ENCODE measurements around the gene AHRR. TPM values are rescaled to one million over a fixed set of nuclear protein-coding genes. Genes with fewer than 3 reads are reported as not detected.

Gene AHRR
- total and polyA plus RNA-seq, 9 of the 15 experiments (the other 6 are each of a cell fraction or from before 2014, with no cell fraction given) = 0.06 to 1.6 (median 0.75) TPM; not detected in 1

DNA sequence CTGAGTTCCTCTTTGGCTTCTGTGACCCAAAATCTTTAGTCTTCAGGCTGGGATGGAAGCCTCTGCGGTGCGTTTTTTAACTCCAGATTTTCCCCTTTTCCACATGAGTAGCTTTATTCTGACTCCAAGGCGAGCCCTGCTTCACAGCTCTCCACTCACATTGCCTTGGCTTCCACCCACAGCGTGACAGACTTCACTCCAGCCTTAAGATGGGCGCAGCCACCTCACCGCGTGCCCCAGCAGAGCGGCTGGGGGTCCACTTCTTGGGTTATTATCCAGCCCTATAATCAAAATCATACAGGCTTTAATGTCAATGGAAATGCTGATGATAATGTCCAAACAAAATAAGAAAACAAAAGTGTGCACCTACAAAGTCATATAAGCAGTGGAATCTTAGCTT lies 122.7 kb downstream of the AHRR start (continued):
- TF ChIP-seq, protein P1, sequence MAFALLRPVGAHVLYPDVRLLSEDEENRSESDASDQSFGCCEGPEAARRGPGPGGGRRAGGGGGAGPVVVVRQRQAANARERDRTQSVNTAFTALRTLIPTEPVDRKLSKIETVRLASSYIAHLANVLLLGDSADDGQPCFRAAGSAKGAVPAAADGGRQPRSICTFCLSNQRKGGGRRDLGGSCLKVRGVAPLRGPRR (CRISPR knock-in tag; IDR thresholded peaks at IDR 0.05) = no peak
- no peak for TF ChIP-seq RBM22 (IDR thresholded peaks at IDR 0.05; ENCODE audit: low read depth, low read length, poor library complexity, severe bottlenecking)
- no peak for TF ChIP-seq FOXK2 (conservative IDR thresholded peaks at IDR 0.05 in 1 of 2, IDR thresholded peaks at IDR 0.05 in 1 of 2; ENCODE audit: low read depth in 2 of 2)

DNA sequence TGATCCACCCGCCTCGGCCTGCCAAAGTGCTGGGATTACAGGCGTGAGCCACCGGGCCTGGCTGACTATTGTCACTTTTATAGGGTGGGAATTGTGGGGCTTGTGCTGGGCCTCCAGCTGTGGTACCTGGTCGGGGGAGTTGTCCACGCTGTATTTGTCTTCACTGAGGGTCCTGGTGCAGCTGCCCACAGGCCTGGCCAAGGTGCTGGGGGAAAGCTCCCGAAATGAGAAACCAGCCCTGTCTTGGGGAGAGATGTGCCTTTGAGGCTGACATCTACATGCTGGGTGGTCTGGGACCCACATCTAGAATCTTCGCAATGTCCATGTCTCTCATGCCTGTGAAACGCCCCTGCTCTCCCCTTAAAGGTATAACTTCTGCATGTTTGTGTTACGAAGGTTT lies 124.1 kb downstream of the AHRR start:
- intact Hi-C loops (cut with micrococcal nuclease) = no loop called here
- Histone ChIP-seq H3K79me2 (ENCODE audit: control insufficient read depth, insufficient read depth, low read length) (peaks cover 32% of the 10 kb centered on the region), H3K27ac (ENCODE audit: extremely low read depth, low read depth, low read length) (no peak overlapping the region), H3K4me3 (no peak overlapping the region), H4K20me1 (replicated peaks; ENCODE audit: control insufficient read depth, insufficient read depth, low read length) (no peaks in the 10 kb centered on the region; the same call in 1 of the 2 replicates), H2AFZ (ENCODE audit: low read depth, low read length) (no peak overlapping the region), H3K4me1 (replicated peaks in 1 of 2; ENCODE audit: control insufficient read depth in 2 of 2, insufficient read depth in 2 of 2, low read length in 2 of 2) (peaks cover 17 to 34% of the 10 kb centered on the region in 2 experiments; a peak in 4 of 5 replicates), H3K36me3 (ENCODE audit: control insufficient read depth, insufficient read depth, low read length) (peaks cover 47% of the 10 kb centered on the region), H3K9me1 (ENCODE audit: control insufficient read depth, insufficient read depth, low read length) (peaks cover 13% of the 10 kb centered on the region), H3K9ac (ENCODE audit: insufficient read depth in 1 of 2, low read depth in 2 of 2, low read length in 2 of 2) (peak overlapping the region in 1 of 2 experiments; percentile 66; a peak in 1 of 4 replicates), H3K27me3 (ENCODE audit: control insufficient read depth in 2 of 2, insufficient read depth in 2 of 2, low read length in 2 of 2) (no peaks in the 10 kb centered on the region), H3K4me2 (ENCODE audit: insufficient read depth, low read length) (no peak overlapping the region), H3K9me3 (replicated peaks; ENCODE audit: control insufficient read depth, insufficient read depth, low read depth, low read length) (no peaks in the 10 kb centered on the region)
- in situ Hi-C loops (cut with MboI) = no loop called here
- TF ChIP-seq GATAD2A (IDR thresholded peaks at IDR 0.05) (no peak), TBL1XR1 (IDR thresholded peaks at IDR 0.05; ENCODE audit: low read length in 2 of 2) (no peak), BRD9 (IDR thresholded peaks at IDR 0.05; ENCODE audit: low read depth, partially characterized antibody) (no peak), EP300 (IDR thresholded peaks at IDR 0.05; ENCODE audit: low read length) (no peak), TEAD4 (IDR thresholded peaks at IDR 0.05; ENCODE audit: low read length) (no peak), TEAD4 (CRISPR knock-in tag; IDR thresholded peaks at IDR 0.05; ENCODE audit: borderline replicate concordance) (no peak)
- TF ChIP-seq, protein P2, sequence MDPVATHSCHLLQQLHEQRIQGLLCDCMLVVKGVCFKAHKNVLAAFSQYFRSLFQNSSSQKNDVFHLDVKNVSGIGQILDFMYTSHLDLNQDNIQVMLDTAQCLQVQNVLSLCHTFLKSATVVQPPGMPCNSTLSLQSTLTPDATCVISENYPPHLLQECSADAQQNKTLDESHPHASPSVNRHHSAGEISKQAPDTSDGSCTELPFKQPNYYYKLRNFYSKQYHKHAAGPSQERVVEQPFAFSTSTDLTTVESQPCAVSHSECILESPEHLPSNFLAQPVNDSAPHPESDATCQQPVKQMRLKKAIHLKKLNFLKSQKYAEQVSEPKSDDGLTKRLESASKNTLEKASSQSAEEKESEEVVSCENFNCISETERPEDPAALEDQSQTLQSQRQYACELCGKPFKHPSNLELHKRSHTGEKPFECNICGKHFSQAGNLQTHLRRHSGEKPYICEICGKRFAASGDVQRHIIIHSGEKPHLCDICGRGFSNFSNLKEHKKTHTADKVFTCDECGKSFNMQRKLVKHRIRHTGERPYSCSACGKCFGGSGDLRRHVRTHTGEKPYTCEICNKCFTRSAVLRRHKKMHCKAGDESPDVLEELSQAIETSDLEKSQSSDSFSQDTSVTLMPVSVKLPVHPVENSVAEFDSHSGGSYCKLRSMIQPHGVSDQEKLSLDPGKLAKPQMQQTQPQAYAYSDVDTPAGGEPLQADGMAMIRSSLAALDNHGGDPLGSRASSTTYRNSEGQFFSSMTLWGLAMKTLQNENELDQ (CRISPR knock-in tag; IDR thresholded peaks at IDR 0.05; ENCODE audit: borderline replicate concordance) = no peak
- FAIRE-seq (no peak), ATAC-seq (no peak), DNase-seq (ENCODE audit: extremely low read depth in 1 of 4, low spot score in 3 of 4) (no peak)
- CTCF ChIA-PET (ENCODE audit: low intra/inter-chr PET ratio) = no interaction called here
- 80% methylated on average over 8 of the region's 10 CpGs for WGBS (ENCODE audit: insufficient coverage, low coverage, missing lambda C conversion rate)
- no TSS peak for BruUV-seq (replicated peaks)
- POLR2A ChIA-PET = interaction anchor here (0.9 to 1.9 kb wide), 4 partner anchors 11 to 124 kb away, joined by 3 to 6 read pairs (median 4); partner anchors contain the start of gene AHRR
